Activated naive CD4-positive, alpha-beta T cell treated with anti-CD3 and anti-CD28 coated beads, Interleukin-2, amount 50 U/mL, for 16 hours (primary cell): ENCODE measurements around the gene TNFRSF19.
"Not testable (repeated sequence)": the region's sequence is repeated elsewhere in the genome, so short reads cannot be mapped to it uniquely, and the experiment has no call there.

ENCODE experiments used
- DNase-seq: peaks from one replicate; pipeline ENCODE4 v3.0.0-alpha.2; 2020

The TNFRSF19 gene, protein sequence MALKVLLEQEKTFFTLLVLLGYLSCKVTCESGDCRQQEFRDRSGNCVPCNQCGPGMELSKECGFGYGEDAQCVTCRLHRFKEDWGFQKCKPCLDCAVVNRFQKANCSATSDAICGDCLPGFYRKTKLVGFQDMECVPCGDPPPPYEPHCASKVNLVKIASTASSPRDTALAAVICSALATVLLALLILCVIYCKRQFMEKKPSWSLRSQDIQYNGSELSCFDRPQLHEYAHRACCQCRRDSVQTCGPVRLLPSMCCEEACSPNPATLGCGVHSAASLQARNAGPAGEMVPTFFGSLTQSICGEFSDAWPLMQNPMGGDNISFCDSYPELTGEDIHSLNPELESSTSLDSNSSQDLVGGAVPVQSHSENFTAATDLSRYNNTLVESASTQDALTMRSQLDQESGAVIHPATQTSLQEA

DNA sequence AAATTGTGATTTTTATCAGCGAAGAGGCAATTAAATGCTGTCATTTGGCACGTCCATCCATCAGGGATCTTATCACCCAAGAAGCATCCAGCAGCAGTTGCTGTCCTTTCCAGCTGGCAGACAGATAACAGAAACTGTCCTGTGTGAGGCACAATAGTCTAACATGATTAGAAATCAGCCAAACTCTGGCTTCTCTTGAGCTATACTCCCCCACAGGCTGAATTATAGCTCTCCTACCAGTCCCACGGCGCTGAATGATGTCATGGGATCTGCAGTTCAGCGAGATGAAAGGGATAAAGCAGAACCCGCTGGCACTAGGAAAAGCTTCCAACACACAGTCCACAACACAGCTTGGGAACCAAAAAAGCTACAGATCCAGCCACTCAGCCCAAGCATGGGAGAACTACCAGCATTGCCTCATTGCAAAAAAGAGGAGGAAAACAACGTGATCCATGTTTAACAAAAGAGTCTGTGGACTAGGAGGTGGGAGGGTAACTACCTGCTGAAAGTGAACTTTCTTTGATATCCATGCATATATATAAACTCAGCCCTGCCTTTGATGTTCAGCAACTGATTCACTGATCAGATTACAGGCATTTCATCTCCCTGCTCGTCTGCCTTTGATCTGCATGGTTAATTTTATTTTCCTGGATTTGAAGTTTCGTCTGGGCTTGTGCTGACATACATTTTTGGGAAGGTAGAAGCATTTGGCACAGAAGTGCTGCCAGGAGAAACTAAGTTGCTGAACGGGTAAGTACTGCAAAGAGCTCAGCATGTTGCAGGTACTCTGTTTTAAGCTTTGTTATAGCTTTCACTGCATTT lies at the start of gene TNFRSF19:
TSS of gene TNFRSF19 (plus strand) at position 314 of the 822 bp plus-strand sequence. CDS start 19,772 bp downstream, outside the sequence.
- no peak for DNase-seq

DNA sequence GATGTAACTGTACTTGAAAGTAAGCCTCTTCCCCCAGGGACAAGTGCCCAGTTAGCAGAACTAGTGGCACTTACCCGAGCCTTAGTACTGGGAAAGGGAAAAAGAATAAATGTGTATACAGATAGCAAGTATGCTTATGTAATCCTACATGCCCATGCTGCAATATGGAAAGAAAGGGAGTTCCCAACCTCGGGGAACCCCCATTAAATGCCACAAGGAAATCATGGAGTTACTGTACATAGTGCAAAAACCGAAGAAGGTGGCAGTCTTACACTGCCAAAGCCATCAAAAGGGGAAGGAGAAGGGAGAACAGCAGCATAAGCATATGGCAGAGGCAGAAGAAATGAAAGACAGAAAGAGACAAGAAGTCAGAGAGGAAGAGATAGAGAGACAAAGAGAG lies 40.3 kb upstream of the TNFRSF19 start:
- not testable (repeated sequence) for DNase-seq

DNA sequence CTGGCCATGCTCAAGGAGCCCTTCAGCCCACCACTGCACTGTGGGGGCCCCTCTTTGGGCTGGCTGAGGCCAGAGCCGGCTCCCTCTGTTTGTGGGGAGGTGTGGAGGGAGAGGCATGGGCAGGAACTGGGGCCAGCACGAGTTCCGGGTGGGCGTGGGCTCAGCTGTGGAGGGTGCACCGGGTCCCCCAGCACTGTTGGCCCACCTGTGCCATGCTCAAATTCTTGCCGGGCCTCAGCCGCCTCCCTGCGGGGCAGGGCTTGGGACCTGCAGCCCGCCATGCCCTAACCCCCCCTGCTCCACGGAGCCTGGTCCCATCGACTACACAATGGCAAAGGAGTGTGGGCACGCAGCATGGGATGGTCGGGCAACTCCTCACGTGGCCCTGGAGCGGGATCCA lies 38.8 kb upstream of the TNFRSF19 start:
- DNase-seq = no peak

DNA sequence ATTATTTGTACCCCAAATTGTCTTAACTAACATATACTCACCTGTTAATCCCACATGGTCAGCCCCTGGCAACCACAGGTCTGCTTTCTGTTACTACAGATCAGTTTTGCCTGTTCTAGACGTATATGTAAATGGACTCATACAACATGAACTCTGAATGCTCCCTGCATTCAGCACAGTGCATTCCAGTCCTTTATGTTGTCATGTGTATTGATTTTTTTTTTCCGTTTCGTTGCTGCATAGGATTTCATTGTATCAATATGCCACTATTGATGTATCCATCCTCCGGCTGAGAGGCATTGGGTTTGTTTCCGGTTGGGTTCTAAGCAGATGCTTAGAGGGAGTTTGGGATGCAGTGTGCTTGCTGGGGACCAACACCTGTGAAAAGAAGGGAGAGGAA lies 36.1 kb upstream of the TNFRSF19 start:
- no peak for DNase-seq

DNA sequence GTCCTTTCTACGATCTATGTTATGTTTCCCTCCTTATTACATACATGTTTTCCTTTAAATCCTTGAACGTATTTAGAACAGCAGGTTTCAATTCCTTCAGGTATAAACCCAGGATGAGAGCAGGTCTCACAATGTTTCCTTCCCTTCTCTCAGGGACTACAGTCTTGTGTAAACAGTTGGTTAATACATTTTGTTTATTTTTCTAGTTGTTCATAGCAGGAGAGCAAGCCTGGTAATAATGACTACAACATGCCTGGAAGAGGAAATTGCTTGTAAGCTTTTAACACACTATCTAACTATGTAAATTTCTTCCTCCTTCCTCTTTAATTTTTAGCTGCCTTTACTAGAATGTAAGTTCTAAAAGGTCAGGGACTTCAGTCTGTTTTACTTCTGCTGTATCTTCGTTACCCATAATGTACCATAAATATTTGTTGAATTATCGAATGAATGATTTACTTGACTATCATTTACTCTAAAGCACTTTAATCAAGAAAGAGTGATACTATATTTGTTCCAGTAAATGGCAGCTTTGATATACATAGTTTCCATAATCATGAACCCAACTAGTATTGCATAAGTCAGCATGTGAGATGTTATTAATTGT lies 28.9 kb upstream of the TNFRSF19 start:
- no peak for DNase-seq

DNA sequence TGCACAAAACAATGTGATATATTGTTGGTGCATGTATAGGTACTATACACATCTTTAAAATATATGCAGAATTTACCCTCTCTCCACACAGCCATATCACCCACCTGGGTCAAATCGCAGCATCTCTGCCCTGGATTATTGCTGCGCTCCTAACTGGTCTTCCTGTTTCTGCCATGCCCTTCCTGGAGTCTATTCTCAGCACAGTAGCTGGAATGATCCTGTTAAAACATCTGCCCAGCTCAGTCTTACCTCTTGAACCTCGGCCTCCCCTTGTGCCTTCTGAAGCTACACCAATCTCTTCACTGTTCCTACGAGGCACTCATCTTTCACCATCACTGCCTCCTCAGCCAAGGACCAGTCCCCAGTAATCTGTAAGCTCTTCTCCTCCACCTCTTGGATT lies 25.5 kb upstream of the TNFRSF19 start:
- no peak for DNase-seq

DNA sequence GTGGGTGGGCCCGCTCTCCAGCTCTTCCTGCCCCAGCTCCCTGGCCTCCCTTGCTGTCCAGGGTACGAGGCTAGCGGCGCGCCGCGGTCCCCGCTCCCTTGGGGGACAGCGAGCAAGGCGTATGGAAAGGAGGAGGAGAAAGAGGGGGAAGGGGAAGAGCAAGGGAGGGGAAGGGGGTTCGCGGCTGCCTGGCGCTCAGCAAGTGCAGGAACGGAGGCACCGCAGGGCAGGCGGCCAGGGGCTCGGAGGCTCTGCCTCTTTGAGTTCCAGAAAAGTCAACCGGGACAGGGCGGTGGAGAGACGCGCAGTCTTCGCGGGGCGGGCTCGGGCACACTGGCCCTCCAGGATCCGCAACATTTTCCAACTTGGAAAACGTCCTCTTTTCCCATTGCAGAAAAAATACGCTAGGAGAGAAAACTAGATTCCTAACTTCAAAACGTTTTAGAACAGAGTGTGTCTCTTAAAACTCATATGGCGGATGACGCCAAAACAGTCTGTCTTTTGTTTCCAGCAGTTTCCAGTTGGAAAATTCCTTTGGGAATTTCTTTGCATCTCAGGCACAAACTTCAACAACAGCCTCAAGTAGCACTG lies 23.1 kb upstream of the TNFRSF19 start:
- no peak for DNase-seq

DNA sequence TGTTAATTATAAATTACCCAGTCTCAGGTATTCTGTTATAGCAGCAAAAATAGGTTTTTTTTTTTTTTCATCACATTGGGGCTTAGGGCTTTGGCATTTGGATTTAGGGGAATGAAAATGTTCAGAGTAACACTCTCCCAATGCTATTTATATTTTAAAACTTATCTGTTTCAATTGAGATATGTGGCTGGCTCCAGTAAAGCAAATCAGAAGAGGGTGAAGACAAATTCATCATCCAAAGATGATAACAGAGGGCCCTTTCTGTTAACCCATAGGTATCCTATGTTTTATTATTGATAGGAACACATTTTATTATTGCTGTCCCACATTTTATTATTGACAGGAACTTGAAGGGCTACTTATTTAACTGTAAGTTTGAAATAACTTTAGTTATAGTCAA lies 20.5 kb upstream of the TNFRSF19 start:
- DNase-seq = no peak

DNA sequence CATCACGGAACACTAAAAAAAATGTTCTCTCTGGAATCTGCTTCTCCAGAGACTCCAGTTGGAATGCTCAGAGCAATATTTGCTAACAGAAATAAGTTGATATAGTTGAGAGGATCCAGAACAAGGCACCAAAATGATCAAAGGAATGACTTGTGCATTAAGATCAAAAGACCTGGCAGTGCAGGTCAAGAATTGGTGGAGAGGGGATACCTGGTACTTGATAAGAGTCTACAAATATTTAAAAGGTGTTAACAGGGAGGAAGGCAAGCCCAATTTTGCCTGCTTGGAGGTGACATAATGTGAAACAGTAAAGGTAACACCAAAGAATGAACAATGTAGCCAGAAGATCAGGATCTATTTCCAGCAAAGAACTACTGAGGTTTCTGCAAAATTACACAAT lies 20.0 kb upstream of the TNFRSF19 start:
- no peak for DNase-seq

DNA sequence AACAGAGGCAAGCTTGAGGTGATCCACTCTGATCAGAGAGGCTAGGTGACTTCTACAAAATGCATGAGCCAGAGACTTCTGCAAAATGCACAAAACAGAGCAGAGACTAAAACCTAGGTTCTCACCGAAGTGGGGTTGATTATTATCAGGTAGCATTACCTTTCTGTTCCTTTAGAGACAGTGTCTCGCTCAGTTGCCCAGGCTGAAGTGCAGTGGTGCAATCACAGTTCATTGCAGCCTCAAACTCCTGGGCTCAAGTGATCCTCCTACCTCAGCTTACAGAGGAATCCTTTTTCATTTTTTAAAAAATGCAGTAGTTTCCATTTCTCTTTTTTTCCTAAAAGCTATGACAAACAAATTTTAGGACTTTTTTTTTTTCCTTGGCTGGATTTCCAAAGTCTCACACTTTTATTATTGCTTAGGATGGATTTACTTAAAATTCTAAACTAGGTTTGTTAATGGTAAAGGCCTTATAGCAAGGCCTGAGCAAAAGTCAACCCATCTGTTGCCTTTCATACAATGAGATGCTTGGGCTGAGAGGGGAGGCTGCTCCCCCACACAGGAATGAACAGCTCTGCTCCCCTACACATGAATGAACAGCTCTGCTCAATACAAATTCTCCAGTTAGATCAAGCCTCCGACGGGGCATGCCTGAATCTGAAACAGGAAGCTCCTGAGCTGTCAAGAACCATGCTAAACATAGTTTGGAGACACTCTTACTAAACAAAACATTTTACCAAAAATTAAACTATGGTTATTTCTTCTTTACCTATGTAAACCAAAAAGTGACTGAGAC lies 18.8 kb upstream of the TNFRSF19 start:
- no peak for DNase-seq

DNA sequence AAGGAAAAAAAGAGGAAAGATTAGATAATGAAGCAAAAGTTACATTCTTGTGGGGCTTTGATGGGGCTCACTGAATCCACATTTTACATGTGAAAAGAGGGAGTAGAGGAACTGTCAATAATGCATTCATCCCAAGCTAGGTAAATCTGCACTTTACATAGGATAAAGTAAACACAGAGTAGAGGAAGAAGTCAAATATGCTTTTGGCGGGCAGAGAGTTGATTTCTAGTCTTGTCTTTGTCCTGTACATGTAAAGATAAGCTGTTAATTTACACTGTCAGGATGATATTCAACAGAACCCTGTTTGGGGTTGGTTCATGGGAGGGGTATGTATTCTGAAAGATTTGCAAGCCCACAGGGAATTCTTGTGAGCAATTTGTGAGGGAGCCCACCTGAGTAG lies 18.0 kb upstream of the TNFRSF19 start:
- DNase-seq = no peak

DNA sequence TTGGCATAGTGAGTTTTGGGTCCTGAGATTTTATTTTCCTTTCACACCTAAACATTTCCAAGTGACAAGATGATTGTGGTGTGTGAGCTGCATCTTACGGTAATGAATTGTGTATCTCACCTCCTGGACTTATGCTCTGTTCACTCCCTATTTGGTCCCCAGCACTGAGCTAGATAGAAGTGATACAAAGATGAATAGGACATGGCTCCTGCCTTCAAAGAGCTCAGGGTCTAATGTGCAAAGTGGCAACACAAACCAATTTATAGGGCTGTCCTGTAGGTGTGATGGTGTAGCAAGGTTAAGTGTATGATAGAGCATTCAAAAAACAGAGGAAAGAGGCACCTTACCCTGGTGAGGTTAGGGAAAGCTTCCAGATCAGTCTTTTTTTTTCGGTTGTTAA lies 17.6 kb upstream of the TNFRSF19 start:
- DNase-seq = no peak

DNA sequence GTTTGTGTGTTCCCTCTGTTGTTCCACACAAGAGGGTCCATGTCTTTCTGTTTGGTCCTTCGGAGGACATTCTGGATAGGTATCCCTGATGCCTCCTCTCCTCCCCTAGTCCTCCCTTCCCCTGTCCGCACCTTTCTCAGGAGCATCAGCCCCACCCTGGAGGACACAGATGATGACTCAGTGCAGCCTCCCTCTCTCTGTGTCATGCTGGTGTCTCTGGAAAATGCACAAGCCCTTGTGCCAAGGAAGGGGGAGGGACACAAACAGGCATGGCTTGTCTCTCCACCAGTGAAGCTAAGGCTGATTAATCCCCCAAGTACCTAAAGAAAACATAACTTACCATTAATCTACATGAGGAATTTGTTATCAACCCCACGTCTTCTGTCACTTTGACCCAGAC lies 16.2 kb upstream of the TNFRSF19 start:
- DNase-seq = no peak

DNA sequence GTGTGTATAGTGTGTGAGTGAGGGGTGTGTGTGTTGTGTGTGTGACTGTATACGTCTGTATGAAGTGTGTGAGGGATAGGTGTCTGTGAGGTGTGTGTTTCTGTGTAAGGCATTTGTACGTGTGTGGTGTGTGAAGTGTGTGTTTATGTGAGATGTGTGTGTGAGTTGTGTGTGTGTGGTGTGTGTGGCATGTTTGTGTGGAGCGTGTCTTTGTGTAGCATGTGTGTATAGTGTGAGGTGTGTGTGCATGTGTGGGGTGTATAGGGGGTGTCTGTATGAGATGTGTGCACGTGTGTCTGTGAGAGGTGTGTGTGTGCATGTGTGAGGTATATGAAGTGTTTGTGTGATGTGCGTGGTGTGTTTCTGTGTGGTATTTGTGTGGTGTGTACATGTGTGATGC lies 13.2 kb upstream of the TNFRSF19 start:
- DNase-seq = no peak

DNA sequence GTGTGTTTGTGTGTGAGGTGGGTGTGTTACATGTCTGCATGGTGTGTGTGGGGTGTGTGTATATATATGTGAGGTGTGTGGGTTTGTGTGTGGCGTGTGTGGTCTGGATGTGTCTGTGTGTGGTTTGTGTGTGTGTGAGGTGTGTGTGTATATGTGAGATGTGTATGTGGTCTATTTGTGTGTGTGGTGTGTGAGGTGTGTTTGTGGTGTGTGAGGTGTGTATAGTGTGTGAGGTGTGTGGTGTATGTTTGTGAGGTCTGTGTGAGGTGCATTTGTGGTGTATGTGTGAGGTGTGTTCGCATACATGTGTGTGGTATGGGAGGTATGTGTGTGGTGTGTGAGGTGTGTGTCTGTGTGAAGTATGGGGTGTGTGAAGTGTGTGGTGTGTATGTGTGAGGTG lies 12.5 kb upstream of the TNFRSF19 start:
- DNase-seq = no peak

DNA sequence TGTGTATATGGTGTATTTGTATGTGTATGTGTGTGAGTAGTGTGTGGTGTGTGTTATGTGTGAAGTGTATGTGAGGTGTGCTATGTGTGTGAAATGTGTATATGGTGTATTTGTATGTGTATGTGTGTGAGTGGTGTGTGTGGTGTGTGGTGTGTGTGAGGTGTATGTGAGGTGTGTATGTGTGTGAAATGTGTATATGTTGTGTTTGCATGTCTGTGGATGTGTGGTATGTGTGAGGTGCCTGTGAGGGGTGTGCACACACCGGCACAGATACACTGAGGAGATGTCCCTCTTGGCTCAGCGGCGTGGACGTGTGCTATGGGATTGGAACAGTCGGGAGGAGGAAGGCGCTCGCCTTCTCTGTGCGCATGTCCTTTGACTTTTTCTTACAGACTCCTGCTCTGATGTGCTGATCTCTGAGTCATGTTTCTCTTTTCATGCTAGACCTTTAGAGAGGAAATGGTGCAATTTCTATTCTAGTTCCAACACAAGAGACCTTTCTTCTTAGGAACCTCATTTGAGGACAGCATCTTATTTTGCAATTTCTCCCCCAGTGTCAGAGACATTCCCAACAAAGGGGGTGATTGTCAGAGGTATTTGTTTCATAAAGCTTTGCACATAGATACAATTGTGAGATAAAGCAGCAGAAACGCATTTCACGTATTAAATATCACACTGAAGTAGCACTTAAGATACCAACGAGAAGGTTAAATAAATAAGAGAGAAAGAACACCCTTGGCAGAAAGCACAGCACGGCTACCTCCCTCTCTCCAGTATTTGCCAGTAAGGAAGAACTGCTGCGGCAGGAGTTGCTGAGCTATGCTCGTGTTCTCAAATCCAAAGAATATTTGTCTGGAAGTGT lies 11.3 kb upstream of the TNFRSF19 start:
- peak; percentile 29 for DNase-seq

DNA sequence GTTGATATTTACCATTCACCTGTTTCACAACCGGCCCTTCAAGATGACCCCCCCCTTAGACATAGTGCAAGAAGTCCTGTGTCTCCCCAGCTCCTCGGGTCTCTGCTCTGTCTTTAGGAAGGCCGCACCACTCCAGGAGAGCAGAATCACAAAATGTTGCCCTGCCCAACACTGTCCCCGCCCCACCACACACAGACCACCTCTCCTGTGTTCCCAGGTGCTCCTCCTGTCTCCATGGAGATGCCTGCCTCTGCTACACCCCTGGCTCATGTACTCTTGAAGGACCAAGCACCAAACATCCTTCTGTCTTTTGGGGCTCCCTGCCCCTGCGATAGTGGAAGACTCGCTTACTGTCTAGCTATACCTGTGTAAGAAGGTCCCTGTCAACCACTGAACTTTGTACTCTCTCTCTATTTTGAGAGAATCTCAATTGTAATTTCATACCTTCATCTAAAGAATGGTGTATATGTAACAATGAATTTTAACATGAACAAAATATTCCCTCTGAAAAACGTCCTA lies 9.6 kb upstream of the TNFRSF19 start:
- DNase-seq = no peak

DNA sequence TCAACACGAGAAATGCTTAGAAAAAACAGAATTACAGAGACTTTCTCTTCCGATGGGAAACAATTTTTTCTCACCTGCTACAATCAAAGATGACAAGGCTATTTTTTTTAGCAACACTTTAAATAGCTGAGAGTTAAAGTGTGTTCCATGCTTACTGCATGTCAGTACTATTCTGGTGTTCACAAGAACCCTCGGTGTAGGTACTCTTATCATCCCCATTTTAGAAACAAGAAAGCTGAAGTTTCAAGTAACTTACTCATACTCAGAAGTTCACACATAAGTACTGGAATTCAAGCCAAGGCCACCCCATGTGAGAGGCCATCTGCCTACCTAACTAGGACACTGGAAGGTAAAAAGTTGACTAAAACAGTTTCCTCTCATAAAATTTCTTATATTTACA lies 9.0 kb upstream of the TNFRSF19 start:
- DNase-seq = no peak

DNA sequence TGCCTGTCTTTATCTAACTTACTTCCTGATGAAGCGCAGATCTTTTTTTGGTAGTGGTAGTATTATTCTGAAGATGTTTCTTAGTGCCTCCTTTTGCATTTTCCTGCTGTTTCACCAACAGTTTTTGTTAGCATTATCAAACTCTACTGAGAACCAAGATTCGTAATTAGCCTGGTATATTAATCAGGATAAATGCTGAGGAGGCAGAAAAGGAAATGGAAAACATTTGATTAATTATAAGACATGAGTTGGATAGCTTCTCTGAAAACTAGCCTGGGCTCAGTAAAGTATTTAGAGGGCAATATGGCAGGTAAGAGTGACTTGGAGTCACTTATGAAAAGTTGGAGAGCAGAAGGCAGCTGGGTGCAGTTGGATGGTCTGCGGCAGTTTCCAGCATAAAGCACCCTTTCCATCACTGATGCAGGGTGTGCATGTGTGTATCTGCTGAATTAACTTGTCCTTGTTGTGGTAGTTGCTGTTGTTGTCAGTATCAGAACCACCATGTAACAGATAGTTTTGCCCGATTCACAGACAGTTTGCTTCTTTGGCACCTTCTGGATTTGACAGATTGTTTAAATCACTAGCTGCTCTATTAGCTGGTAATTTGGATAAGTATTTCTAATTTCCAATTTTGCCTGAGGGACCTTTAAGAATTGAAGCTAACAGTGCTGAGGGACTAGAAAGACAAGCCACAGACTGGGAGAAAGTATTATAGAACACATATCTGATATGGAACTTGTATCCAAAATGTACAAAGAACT lies 6.9 kb upstream of the TNFRSF19 start:
- DNase-seq = no peak

DNA sequence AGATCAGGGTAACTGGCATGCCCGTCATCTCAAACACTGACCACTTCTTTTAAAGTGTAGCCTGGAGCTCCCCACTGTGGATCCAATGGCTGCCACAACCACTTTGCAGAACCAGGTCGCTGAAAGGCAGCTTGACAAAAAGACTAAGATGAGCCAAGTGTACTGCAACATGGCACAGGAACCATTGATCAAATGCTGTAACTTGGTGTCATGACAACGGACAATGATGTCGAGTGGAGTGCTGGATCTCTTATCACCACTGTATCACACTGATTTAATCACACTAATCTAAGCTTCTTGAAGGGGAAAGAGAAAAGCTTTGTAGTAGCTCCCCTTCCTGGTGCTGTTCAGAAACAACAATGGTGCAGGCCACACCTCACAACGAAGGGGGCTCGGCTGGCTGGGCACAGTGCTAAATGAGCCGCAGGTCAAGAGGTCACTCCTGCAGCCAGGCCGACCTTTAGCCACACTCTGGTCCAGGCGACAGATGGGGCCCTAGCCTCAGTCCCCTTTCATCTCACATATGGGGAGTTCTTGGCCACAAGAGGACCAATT lies 2.2 kb upstream of the TNFRSF19 start:
- DNase-seq = no peak
